Measurements from ENCODE around the gene S100A5.

DNA sequence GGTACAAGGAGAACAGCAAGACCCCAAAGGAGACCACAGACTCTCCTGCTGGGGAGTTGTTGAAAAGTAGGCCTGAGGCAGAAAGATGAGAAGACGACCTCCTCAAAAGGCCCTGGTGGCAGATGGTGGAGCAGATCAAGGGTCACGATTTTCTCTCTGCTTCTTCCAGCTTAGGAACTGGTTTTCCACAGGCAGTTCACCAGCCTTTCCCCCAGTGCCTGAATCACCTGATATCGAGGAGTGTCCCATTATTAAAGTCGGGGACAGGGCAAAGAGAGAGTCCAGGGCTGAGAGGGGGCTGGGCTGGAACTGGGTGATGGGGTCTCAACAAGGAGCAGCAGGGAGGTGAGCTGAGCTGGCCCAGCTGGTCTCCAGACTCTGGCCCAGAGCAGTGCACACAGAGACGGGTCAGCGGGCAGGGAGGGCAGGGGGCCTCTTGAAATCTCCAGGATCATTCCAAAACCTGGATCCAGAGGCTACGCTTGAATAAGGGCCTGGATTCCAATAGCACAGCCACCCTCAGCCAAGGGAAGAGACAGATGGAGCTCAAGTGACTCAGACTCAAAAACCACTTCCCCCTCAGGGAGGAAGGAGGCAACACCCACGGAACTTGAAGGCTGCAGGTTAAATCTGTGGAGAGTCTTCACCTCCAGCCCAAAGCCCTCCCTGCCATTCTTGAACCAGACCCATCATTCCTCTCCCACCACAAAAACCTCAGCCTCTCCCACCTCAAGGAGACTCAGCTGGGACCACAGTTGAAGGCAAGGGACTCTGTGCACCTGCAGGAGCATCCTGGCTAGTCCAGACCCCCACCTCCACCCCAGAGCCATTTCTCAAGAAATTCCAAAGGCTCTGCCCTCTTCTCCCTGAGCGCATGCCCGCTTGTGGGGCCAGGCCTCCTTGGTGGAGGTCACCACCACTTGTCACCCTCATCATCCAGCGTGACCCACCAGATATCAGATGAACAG lies at the start of gene S100A5:
- TF ChIP-seq, protein P1, sequence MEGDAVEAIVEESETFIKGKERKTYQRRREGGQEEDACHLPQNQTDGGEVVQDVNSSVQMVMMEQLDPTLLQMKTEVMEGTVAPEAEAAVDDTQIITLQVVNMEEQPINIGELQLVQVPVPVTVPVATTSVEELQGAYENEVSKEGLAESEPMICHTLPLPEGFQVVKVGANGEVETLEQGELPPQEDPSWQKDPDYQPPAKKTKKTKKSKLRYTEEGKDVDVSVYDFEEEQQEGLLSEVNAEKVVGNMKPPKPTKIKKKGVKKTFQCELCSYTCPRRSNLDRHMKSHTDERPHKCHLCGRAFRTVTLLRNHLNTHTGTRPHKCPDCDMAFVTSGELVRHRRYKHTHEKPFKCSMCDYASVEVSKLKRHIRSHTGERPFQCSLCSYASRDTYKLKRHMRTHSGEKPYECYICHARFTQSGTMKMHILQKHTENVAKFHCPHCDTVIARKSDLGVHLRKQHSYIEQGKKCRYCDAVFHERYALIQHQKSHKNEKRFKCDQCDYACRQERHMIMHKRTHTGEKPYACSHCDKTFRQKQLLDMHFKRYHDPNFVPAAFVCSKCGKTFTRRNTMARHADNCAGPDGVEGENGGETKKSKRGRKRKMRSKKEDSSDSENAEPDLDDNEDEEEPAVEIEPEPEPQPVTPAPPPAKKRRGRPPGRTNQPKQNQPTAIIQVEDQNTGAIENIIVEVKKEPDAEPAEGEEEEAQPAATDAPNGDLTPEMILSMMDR (IDR thresholded peaks at IDR 0.05; ENCODE audit: control extremely low read depth in 1 of 3, insufficient read depth in 1 of 3, low read depth in 1 of 3, low read length in 3 of 3), result no peak
- TF ChIP-seq JUN (IDR thresholded peaks at IDR 0.05; ENCODE audit: low read depth, low read length) (no peak), EZH2 (IDR thresholded peaks at IDR 0.05; ENCODE audit: low read depth, low read length, severe bottlenecking) (no peak), TAF1 (IDR thresholded peaks at IDR 0.05; ENCODE audit: low read depth, low read length) (no peak), RAD21 (IDR thresholded peaks at IDR 0.05 in 1 of 2, conservative IDR thresholded peaks at IDR 0.05 in 1 of 2; ENCODE audit: low read depth in 2 of 2, low read length in 2 of 2) (no peak), POLR2A (IDR thresholded peaks at IDR 0.05; ENCODE audit: control extremely low read depth in 1 of 2, low read depth in 2 of 2, low read length in 2 of 2) (no peak), POU5F1 (IDR thresholded peaks at IDR 0.05; ENCODE audit: low read depth, low read length) (no peak)
- TF ChIP-seq, protein P2, sequence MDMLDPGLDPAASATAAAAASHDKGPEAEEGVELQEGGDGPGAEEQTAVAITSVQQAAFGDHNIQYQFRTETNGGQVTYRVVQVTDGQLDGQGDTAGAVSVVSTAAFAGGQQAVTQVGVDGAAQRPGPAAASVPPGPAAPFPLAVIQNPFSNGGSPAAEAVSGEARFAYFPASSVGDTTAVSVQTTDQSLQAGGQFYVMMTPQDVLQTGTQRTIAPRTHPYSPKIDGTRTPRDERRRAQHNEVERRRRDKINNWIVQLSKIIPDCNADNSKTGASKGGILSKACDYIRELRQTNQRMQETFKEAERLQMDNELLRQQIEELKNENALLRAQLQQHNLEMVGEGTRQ (IDR thresholded peaks at IDR 0.05; ENCODE audit: low read length), result no peak

Measured in H1 (cell line).